ENCODE measurements around the gene RASGEF1C.
"Not testable (repeated sequence)": the region's sequence is repeated elsewhere in the genome, so short reads cannot be mapped to it uniquely, and the experiment has no call there.

The RASGEF1C gene

DNA sequence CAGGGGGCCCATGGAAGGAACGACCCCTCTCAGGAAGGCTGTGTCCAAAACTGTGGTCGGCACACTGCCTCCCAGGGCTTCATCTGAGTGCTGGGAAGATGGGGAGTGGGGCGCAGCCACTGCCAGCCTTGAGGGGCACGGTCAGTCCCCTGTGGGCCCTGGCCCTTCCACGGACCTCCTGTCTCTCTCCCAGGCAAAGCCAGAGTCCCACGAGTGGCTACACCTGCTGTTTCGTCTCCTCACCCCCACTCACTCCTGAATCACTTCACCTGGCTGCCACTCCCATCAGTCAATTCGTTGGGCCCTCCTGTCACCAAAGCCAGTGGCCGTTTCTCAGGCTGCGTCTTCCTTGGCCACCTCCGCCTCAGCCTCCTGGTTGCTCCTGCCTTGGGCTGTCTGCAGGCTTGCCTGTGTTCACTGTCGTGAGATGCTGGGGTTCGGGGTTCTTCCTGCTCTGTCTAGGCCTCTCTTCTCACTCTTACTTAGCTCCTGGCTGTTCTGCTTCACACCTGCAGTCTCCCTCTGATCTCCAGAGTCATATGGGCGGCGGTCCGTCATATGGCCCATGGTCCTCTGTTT lies 78.6 kb downstream of the RASGEF1C start:
- Histone ChIP-seq H2AFZ (ENCODE audit: low read depth, low read length) (no peak overlapping the region), H3K4me3 (ENCODE audit: low read length) (no peak overlapping the region), H3K36me3 (ENCODE audit: insufficient read depth, low read length) (no peaks in the 10 kb centered on the region), H3K9me3 (ENCODE audit: low read length) (no peaks in the 10 kb centered on the region), H3K27me3 (ENCODE audit: insufficient read depth, low read length) (peaks cover 10% of the 10 kb centered on the region), H3K4me1 (ENCODE audit: insufficient read depth, low read length) (no peaks in the 10 kb centered on the region)

DNA sequence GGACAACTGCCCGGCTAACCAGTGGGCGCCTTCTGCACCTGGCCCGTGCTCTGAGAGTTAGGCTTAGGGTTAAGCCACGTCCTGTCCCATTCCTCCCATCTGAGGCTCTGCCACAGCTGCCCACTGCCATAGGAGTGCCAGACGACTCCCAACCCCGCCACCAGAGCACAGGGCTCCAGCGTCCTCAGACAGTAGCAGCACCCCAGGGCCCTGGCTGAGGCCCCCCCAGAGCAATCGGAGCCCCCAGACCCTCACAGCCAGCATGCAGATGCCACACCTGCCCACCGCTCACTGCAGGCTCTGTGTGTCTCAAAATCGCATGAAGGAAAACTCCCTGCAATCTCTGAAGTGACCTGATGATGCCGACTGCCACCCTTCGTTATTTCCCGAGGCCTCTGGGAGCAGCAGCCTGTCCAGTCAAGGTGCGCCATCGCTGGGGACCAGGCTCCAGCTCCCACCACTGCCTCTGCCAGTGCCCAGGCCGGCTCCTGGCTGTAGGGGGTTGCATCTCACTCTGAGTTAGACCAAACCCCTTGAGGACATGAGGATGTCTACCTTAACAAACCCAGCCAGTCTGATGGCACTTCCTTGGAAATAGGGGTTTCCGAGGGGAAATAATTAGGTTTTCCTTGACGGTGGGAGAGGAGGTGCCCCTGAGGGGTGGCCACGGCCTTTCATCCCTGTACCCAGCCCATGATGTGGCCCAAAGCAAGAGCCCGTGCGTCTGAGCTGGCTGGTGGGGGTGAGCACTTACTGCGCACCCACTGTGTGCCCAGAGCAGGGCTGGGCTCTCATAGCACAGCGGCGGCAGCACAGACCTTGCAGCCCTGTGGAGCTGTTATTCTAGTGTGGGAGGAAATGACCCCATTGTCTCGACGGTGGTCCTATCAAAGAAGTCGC lies 79.5 kb downstream of the RASGEF1C start:
- peaks cover 10% of the 10 kb centered on the region for H3K27me3 ChIP-seq (ENCODE audit: insufficient read depth, low read length)
- no peaks in the 10 kb centered on the region for H3K36me3 ChIP-seq (ENCODE audit: insufficient read depth, low read length)
- H3K4me1 ChIP-seq (ENCODE audit: insufficient read depth, low read length): no peaks in the 10 kb centered on the region
- H3K9me3 ChIP-seq (ENCODE audit: low read length): no peaks in the 10 kb centered on the region
- H2AFZ ChIP-seq (ENCODE audit: low read depth, low read length): no peak overlapping the region
- no peak overlapping the region for H3K4me3 ChIP-seq (ENCODE audit: low read length)

DNA sequence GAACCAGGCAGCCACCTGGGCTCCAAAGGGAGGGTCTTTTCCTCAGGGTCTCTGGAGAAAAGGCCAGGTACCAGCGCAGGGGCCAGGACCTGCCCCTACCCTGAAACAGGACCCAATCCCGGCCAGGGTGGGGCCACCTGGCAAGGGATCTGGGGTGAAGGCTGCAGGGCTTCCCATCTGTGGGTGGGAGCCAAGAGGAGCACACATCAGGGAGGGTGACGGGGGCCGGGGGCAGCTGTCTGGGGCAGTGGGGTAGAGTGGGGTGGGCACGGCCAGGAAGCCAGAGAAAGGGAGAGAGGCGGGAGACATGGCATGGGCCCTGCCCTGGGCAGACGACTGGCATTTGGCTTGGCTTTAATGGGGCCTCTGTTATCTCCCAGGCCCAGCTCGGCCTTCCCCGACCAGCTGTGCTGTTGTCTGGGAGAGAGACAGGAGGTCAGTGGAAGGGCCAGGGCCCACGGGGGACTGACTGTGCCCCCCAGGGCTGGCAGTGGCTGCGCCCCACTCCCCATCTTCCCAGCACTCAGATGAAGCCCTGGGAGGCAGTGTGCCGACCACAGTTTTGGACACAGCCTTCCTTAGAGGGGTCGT lies 80.2 kb downstream of the RASGEF1C start:
- peaks cover 10% of the 10 kb centered on the region for H3K27me3 ChIP-seq (ENCODE audit: insufficient read depth, low read length)

DNA sequence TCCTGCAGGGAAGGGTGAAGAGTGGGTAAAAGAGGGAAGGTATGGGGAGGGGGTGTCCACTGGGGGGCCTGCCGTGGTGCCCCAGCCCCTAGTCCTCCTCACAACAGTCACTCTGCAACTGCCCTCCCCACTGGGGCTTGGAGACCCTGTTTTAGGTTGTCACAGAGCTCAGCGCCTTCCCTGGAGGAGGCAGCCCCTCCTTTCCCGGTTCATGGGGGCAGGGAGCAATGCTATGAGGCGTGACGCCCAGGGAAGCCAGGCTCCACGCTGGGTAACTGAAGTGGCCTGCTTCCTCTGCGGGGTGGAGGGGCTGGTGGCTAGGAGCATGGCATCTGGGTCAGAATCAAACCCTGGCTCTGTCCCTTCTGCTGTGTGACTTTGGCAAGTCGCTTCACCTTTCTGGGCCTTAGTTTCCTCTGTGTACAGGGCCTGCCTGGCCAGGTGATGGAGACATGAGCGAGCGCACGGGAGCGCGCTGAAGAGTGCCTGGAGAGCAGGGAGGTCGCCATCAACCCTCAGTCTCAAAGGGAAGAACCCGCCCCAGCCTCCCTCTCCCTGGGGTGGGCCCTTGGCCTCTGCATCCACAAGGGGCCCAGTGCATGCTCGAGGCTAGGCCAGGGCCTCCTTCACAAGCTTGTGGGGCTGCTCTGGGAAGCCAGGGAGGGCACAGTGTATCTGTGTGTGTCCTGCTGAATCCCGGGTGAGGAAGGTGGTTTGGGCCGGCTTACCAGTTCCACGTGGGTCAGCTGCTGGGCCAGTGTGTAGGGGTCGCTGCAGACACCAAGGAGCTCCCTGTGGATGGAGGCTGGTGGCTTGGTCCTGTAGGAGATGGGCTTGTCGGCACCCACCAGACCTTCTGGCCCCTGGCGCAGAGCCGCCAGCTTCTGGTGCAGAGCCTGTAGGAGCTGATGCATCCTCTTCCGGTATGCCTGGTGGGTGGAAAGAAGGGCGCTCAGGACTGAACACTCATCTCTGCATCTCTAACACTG lies 81.0 kb downstream of the RASGEF1C start:
- no peaks in the 10 kb centered on the region for H3K9me3 ChIP-seq (ENCODE audit: low read length)
- H3K27me3 ChIP-seq (ENCODE audit: insufficient read depth, low read length): peaks cover 10% of the 10 kb centered on the region
- H2AFZ ChIP-seq (ENCODE audit: low read depth, low read length): no peak overlapping the region
- H3K4me1 ChIP-seq (ENCODE audit: insufficient read depth, low read length): no peaks in the 10 kb centered on the region
- H3K36me3 ChIP-seq (ENCODE audit: insufficient read depth, low read length): no peaks in the 10 kb centered on the region
- H3K4me3 ChIP-seq (ENCODE audit: low read length): no peak overlapping the region

More for the DNA sequence above, 80.2 kb downstream of the RASGEF1C start:
- Histone ChIP-seq H3K4me3 (ENCODE audit: low read length) (no peak overlapping the region), H2AFZ (ENCODE audit: low read depth, low read length) (no peak overlapping the region), H3K9me3 (ENCODE audit: low read length) (no peaks in the 10 kb centered on the region), H3K4me1 (ENCODE audit: insufficient read depth, low read length) (no peaks in the 10 kb centered on the region), H3K36me3 (ENCODE audit: insufficient read depth, low read length) (no peaks in the 10 kb centered on the region)

DNA sequence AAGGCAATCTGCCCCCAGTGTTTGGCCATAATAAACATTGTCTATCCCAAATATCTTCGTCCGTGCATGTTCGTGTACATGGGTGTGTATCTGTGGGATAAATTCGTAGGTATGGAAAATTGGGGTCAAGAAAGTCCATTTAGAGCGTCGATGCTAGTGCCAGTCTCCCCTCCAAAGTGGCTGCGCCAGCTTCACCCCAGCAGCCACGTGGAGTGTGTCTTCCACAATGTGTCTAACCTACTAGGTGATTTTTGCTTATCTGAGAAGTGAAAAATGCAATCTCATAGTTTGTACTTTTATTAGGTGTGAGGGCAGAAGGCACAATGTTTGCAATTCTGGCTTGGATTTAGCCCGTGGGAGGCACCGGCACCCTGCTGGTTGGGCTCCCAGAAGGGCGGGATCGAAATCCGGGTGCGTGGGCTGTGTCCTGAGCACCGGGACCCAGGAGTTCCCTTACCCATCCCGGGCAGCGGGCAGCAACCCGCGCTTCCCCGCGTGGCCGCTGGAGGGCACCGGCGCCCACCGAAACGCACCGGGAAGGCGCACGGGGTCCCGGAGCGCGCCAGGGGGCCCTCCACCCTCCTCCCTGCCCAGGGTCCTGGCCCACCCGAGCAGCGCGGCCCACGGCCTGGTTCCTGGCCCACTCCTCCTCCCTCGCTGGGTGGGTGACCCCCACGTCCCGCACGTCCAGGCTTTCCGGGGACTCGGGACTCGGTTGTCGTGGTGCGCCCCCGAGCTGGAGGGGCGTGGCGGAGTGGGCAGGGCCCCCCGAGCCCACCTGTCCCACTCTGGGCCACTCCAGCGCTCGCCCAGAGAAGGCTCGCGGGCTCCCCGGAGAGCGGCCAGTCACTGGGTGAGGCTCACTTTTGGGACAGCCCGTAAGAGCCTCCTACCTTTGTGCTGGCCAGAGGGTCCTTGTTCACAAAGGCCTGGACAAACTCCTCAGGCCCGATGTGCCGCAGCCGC lies 82.0 kb downstream of the RASGEF1C start:
- H2AFZ ChIP-seq (ENCODE audit: low read depth, low read length): no peak overlapping the region
- no peak overlapping the region for H3K4me3 ChIP-seq (ENCODE audit: low read length)
- H3K36me3 ChIP-seq (ENCODE audit: insufficient read depth, low read length): no peaks in the 10 kb centered on the region
- no peaks in the 10 kb centered on the region for H3K4me1 ChIP-seq (ENCODE audit: insufficient read depth, low read length)
- H3K27me3 ChIP-seq (ENCODE audit: insufficient read depth, low read length): peaks cover 10% of the 10 kb centered on the region
- no peaks in the 10 kb centered on the region for H3K9me3 ChIP-seq (ENCODE audit: low read length)

DNA sequence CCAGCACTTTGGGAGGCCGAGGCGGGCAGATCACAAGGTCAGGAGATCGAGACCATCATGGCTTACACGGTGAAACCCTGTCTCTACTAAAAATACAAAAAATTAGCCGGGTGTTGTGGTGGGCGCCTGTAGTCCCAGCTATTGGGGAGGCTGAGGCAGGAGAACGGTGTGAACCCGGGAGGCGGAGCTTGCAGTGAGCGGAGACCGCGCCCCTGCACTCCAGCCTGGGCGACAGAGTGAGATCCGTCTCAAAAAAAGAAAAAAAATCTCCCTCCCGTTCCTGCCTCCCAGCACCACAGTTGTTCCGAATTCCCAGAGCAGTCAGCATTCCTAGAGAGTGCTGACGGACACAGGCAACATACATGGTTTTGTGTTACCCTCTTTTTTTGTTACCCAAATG lies 82.9 kb downstream of the RASGEF1C start:
- not testable (repeated sequence) for H3K27me3 ChIP-seq (ENCODE audit: insufficient read depth, low read length); H3K4me1 ChIP-seq (ENCODE audit: insufficient read depth, low read length); H3K36me3 ChIP-seq (ENCODE audit: insufficient read depth, low read length); H3K9me3 ChIP-seq (ENCODE audit: low read length); H3K4me3 ChIP-seq (ENCODE audit: low read length); H2AFZ ChIP-seq (ENCODE audit: low read depth, low read length)

DNA sequence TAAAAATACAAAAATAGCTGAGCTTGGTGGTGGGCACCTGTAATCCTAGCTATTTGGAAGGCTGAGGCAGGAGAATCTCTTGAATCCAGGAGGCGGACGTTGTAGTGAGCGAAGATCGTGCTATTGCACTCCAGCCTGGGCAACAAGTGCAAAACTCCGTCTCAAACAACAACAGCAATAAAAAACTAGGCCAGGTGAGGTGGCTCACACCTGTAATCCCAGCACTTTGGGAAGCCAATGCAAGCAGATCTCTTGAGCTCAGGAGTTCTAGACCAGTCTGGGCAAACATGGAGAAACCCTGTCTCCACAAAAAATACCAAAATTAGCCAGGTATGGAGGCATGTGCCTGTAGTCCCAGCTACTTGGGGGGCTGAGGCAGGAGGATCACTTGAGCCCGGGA lies 84.3 kb downstream of the RASGEF1C start:
- not testable (repeated sequence) for H2AFZ ChIP-seq (ENCODE audit: low read depth, low read length); H3K9me3 ChIP-seq (ENCODE audit: low read length); H3K27me3 ChIP-seq (ENCODE audit: insufficient read depth, low read length); H3K4me3 ChIP-seq (ENCODE audit: low read length); H3K36me3 ChIP-seq (ENCODE audit: insufficient read depth, low read length); H3K4me1 ChIP-seq (ENCODE audit: insufficient read depth, low read length)

DNA sequence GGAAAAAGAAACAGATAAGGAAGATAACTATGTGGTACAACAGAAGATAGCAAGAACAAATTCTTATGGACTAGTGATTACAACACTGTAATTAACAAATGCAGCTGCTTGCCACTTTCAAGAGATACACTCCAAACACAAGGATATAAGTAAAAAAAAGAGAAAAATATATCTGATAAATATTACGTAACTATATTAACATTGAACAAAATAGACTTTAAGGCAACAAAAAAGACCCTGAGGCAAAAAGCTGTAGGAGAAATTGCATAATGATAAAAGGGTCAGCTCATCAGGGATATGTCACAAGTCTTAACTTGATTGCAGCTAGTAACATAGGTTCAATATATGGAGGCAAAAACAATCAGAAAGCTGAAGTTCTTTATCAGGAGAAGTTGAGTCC lies 86.1 kb downstream of the RASGEF1C start:
- H3K36me3 ChIP-seq (ENCODE audit: insufficient read depth, low read length): no peaks in the 10 kb centered on the region
- no peaks in the 10 kb centered on the region for H3K4me1 ChIP-seq (ENCODE audit: insufficient read depth, low read length)
- no peak overlapping the region for H2AFZ ChIP-seq (ENCODE audit: low read depth, low read length)
- H3K27me3 ChIP-seq (ENCODE audit: insufficient read depth, low read length): no peaks in the 10 kb centered on the region
- peaks cover 4% of the 10 kb centered on the region for H3K9me3 ChIP-seq (ENCODE audit: low read length)
- no peak overlapping the region for H3K4me3 ChIP-seq (ENCODE audit: low read length)

DNA sequence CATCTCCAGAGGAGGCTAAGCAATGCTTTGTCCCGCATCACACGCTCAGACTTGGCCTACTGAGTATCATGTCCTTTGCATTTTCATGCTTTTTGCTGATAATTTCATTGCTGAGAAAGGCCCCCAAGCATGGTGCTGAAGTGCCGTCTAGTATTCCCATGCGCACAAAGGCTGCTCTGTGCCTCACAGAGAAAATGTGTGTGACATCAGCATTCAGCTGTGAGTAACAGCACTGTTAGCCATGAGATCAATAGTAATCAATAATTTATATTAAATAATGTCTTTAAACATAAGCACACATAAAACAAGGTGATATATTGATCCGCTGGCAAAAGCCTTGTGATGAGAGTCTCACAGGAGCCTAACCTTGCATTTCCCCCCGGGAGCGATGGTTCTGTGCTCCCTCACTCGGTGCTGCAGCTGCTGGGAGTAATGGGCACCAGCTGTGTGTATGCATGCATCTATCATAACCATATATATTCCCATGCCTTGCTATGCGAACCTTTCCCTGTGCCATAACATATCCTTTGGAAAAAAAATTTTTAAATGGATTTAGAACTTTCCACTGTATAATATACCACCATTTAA lies 87.1 kb downstream of the RASGEF1C start:
- H3K36me3 ChIP-seq (ENCODE audit: insufficient read depth, low read length): no peaks in the 10 kb centered on the region
- no peaks in the 10 kb centered on the region for H3K27me3 ChIP-seq (ENCODE audit: insufficient read depth, low read length)
- H3K9me3 ChIP-seq (ENCODE audit: low read length): peaks cover 4% of the 10 kb centered on the region
- no peak overlapping the region for H3K4me3 ChIP-seq (ENCODE audit: low read length)
- no peaks in the 10 kb centered on the region for H3K4me1 ChIP-seq (ENCODE audit: insufficient read depth, low read length)
- no peak overlapping the region for H2AFZ ChIP-seq (ENCODE audit: low read depth, low read length)

DNA sequence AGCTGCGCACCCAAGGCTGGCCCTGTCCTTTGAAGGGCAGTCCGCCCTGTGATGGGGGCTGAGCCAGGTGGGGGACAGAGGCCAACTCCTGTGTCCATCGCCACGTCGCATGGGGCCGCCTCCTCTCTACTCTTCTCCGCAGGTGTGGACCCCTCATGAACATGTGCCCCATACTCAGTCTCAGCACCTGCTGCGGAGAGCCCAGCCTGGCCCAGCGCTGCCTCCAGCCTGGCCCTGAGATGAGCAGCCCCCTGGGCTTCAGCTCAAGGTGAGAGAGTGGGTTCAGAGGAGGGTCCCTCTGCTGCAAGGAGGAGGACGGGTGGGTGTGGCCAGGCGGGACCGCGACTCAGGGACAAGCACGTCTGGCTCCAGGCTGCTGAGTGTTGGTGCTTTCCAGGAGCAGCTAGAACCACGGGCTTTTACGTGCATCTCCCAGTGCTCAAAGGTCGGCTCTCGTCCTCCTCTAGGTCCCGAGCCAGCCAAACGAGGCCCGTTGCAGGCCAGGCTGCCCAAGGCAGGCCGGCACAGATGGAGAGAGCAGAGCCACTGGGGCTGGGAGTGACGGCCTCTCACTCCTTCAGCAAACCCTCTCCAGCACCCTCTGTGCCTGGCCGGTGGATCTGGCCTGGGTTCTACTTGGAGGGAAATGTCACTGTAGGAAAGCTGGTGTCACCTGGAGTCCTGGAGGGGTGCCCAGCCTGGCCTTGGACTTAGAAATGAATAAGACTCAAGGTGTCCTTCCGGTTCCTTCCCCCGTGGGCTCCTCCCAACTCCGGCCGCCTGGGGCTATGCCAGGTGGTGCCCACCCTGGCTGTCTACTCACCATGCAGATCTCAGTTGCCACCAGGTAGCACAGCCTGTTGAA lies 88.5 kb downstream of the RASGEF1C start:
- Histone ChIP-seq H3K27me3 (ENCODE audit: insufficient read depth, low read length) (no peaks in the 10 kb centered on the region), H3K4me1 (ENCODE audit: insufficient read depth, low read length) (no peaks in the 10 kb centered on the region), H3K36me3 (ENCODE audit: insufficient read depth, low read length) (no peaks in the 10 kb centered on the region), H2AFZ (ENCODE audit: low read depth, low read length) (no peak overlapping the region), H3K4me3 (ENCODE audit: low read length) (no peak overlapping the region), H3K9me3 (ENCODE audit: low read length) (peaks cover 4% of the 10 kb centered on the region)

DNA sequence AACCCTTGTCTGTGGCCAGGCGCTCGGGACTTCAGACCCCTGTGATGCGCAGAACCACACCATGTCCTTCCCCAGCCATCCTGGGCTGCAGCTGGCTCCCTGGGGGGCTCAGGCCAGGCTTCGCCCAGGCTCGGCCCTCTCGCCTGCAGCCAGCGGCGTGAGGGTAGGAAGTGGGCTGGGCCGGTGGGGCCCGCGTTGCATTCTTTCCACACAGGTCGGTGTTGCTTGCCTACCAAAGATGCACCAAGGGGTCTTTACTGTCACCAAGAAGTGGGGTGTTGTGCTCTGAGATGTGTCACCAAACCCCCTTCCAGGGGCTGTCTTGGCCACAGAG lies 89.1 kb downstream of the RASGEF1C start:
- no peak overlapping the region for H2AFZ ChIP-seq (ENCODE audit: low read depth, low read length)
- H3K4me1 ChIP-seq (ENCODE audit: insufficient read depth, low read length): no peaks in the 10 kb centered on the region
- H3K4me3 ChIP-seq (ENCODE audit: low read length): no peak overlapping the region
- H3K36me3 ChIP-seq (ENCODE audit: insufficient read depth, low read length): no peaks in the 10 kb centered on the region
- H3K27me3 ChIP-seq (ENCODE audit: insufficient read depth, low read length): no peaks in the 10 kb centered on the region
- peaks cover 4% of the 10 kb centered on the region for H3K9me3 ChIP-seq (ENCODE audit: low read length)
